Chondrocyte (in vitro differentiated cells): ENCODE results near the gene NT5C1A. TPM values are rescaled to one million over a fixed set of nuclear protein-coding genes. Genes with fewer than 3 reads are reported as not detected.
A peak's percentile ranks its signal among the peaks of the same experiment; 100 is the strongest.

Experiments
- DNase-seq: peaks from one replicate; pipeline ENCODE4 v3.0.0; 2021; ENCODE audit warnings: mixed read lengths, low spot score
- H3K27ac Mint-ChIP-seq: one replicate; pipeline ENCODE4 v1.8.0; 2021; ENCODE audit warnings: mild to moderate bottlenecking, moderate library complexity, mixed read lengths; ENCODE audit not compliant: unreplicated experiment
- H3K27me3 Mint-ChIP-seq: 2 replicates; pipeline ENCODE4 v1.8.0; 2021; ENCODE audit warnings: low read depth, mixed read lengths
- H3K36me3 Mint-ChIP-seq: 2 replicates; pipeline ENCODE4 v1.8.0; 2021; ENCODE audit warnings: low read depth, mixed read lengths
- H3K4me1 Mint-ChIP-seq: 2 replicates; pipeline ENCODE4 v1.8.0; 2021; ENCODE audit warnings: low read depth, mild to moderate bottlenecking, mixed read lengths
- H3K4me3 Mint-ChIP-seq: one replicate; pipeline ENCODE4 v1.8.0; 2021; ENCODE audit warnings: mild to moderate bottlenecking, moderate library complexity, mixed read lengths; ENCODE audit not compliant: unreplicated experiment
- H3K9me3 Mint-ChIP-seq: 2 replicates; pipeline ENCODE4 v1.8.0; 2021; ENCODE audit warnings: low read depth, mixed read lengths
- CTCF ChIP-seq: fragments of 200-600 bp; sonication (generic); IDR thresholded peaks from 2 replicates; pipeline ENCODE4 v1.5.0; 2021; ENCODE audit warnings: antibody characterized with exemption, mild to moderate bottlenecking, moderate library complexity
- total RNA-seq: library from RNA; stranded (reverse); gene quantifications from 3 replicates; pipeline ENCODE4 v1.2.1, GENCODE V29; 2021

Gene NT5C1A
- total RNA-seq, 1 donor from 2014 or later = 0.32 TPM

GRCh38 chr1:39649636-39650185, 22.2 kb downstream of the NT5C1A start:
- no peaks in the 10 kb centered on the region for H3K36me3 Mint-ChIP-seq
- no peak for DNase-seq
- no peak overlapping the region for H3K4me3 Mint-ChIP-seq
- no peaks in the 10 kb centered on the region for H3K9me3 Mint-ChIP-seq
- peaks cover 1% of the 10 kb centered on the region for H3K27me3 Mint-ChIP-seq
- no peak for TF ChIP-seq CTCF
- H3K27ac Mint-ChIP-seq = no peak overlapping the region
- H3K4me1 Mint-ChIP-seq = peaks cover 57% of the 10 kb centered on the region

- DNase-seq = no peak
- Mint-ChIP-seq H3K9me3 (no peaks in the 10 kb centered on the region), H3K4me3 (no peak overlapping the region), H3K27ac (no peak overlapping the region), H3K36me3 (no peaks in the 10 kb centered on the region), H3K4me1 (peaks cover 57% of the 10 kb centered on the region), H3K27me3 (no peaks in the 10 kb centered on the region)
- no peak for TF ChIP-seq CTCF
Measured at GRCh38 chr1:39648496-39648895, 23.4 kb downstream of the NT5C1A start.

GRCh38 chr1:39647247-39647646, 24.7 kb downstream of the NT5C1A start:
- DNase-seq = no peak
- TF ChIP-seq CTCF = no peak
- no peaks in the 10 kb centered on the region for H3K9me3 Mint-ChIP-seq
- H3K27me3 Mint-ChIP-seq = no peaks in the 10 kb centered on the region
- no peaks in the 10 kb centered on the region for H3K36me3 Mint-ChIP-seq
- H3K4me3 Mint-ChIP-seq = no peak overlapping the region
- peak overlapping the region; percentile 94 for H3K27ac Mint-ChIP-seq
- peaks cover 57% of the 10 kb centered on the region for H3K4me1 Mint-ChIP-seq

- Mint-ChIP-seq H3K27ac (peak overlapping the region; percentile 94), H3K4me3 (no peak overlapping the region), H3K9me3 (no peaks in the 10 kb centered on the region), H3K36me3 (no peaks in the 10 kb centered on the region), H3K4me1 (peaks cover 56% of the 10 kb centered on the region), H3K27me3 (no peaks in the 10 kb centered on the region)
- TF ChIP-seq CTCF = peak; percentile 43
- no peak for DNase-seq
Measured at GRCh38 chr1:39646232-39647081, 25.4 kb downstream of the NT5C1A start.

- Mint-ChIP-seq H3K27me3 (no peaks in the 10 kb centered on the region), H3K27ac (peak overlapping the region; percentile 94), H3K4me3 (no peak overlapping the region), H3K36me3 (no peaks in the 10 kb centered on the region), H3K4me1 (peaks cover 61% of the 10 kb centered on the region), H3K9me3 (no peaks in the 10 kb centered on the region)
- no peak for DNase-seq
- no peak for TF ChIP-seq CTCF
Measured at GRCh38 chr1:39645411-39646043, 26.4 kb downstream of the NT5C1A start.
